GM19328 (cell line): Measurements from ENCODE around the gene EFCAB11.

Experiments used
- ATAC-seq: cut with Tn5 transposase; IDR thresholded peaks from one replicate; pipeline ENCODE4 v1.9.1; 2021; ENCODE audit warnings: mild to moderate bottlenecking, moderate library complexity; ENCODE audit not compliant: unreplicated experiment

Gene EFCAB11

GRCh38 chr14:89957791-89958190 is 3.3 kb upstream of the EFCAB11 start:
- ATAC-seq: no peak

GRCh38 chr14:89957376-89957775 is 2.8 kb upstream of the EFCAB11 start:
- ATAC-seq: no peak

GRCh38 chr14:89956661-89957009 is 2.1 kb upstream of the EFCAB11 start:
- ATAC-seq: no peak

GRCh38 chr14:89955745-89956660 is 1.5 kb upstream of the EFCAB11 start, which contains the start of gene TDP1:
Gene TDP1 (plus strand): TSS chr14:89955927. CDS start chr14:89963115, 7,188 bp downstream.
- ATAC-seq: peak; percentile 57

- ATAC-seq: peak; percentile 8
Observed at GRCh38 chr14:89955022-89955744, 653 bp upstream of the EFCAB11 start.

GRCh38 chr14:89953602-89954001 is 928 bp downstream of the EFCAB11 start:
- no peak for ATAC-seq

- ATAC-seq: no peak
Observed at GRCh38 chr14:89952576-89952975, 2.0 kb downstream of the EFCAB11 start.

- ATAC-seq: no peak
Observed at GRCh38 chr14:89947344-89947743, 7.2 kb downstream of the EFCAB11 start.

GRCh38 chr14:89941830-89942377 is 12.6 kb downstream of the EFCAB11 start:
- no peak for ATAC-seq

- no peak for ATAC-seq
Observed at GRCh38 chr14:89936654-89937185, 17.8 kb downstream of the EFCAB11 start.

- ATAC-seq: no peak
Observed at GRCh38 chr14:89933002-89933401, 21.5 kb downstream of the EFCAB11 start.

GRCh38 chr14:89927186-89927865 is 27.2 kb downstream of the EFCAB11 start:
- ATAC-seq: no peak

- no peak for ATAC-seq
Observed at GRCh38 chr14:89926694-89927093, 27.8 kb downstream of the EFCAB11 start.

GRCh38 chr14:89924268-89924667 is 30.3 kb downstream of the EFCAB11 start:
- no peak for ATAC-seq

- ATAC-seq: no peak
Observed at GRCh38 chr14:89922031-89922907, 32.3 kb downstream of the EFCAB11 start.

- ATAC-seq: no peak
Observed at GRCh38 chr14:89921346-89921745, 33.2 kb downstream of the EFCAB11 start.

- no peak for ATAC-seq
Observed at GRCh38 chr14:89920056-89920455, 34.5 kb downstream of the EFCAB11 start.

GRCh38 chr14:89918721-89919120 is 35.8 kb downstream of the EFCAB11 start:
- no peak for ATAC-seq

- ATAC-seq: no peak
Observed at GRCh38 chr14:89915114-89915878, 39.2 kb downstream of the EFCAB11 start.
